ENCODE measurements around the gene GNAI3.
A peak's percentile ranks its signal among the peaks of the same experiment; 100 is the strongest.

Gene GNAI3

GRCh38 chr1:109598156-109598555 is 49.7 kb downstream of the GNAI3 start:
- no peak for DNase-seq (ENCODE audit: low read depth, low spot score)

GRCh38 chr1:109598655-109599054 is 50.2 kb downstream of the GNAI3 start:
- DNase-seq (ENCODE audit: low read depth, low spot score), result no peak

- DNase-seq (ENCODE audit: low read depth, low spot score), result no peak
Observed at GRCh38 chr1:109603229-109603628, 54.8 kb downstream of the GNAI3 start.

- DNase-seq (ENCODE audit: low read depth, low spot score), result no peak
Observed at GRCh38 chr1:109605381-109605780, 57.0 kb downstream of the GNAI3 start.

- DNase-seq (ENCODE audit: low read depth, low spot score), result peak; percentile 58
Observed at GRCh38 chr1:109609881-109610280, 61.5 kb downstream of the GNAI3 start.

- DNase-seq (ENCODE audit: low read depth, low spot score), result peak; percentile 54
Observed at GRCh38 chr1:109610609-109611307, 62.3 kb downstream of the GNAI3 start.

- DNase-seq (ENCODE audit: low read depth, low spot score), result no peak
Observed at GRCh38 chr1:109611308-109611990, 63.0 kb downstream of the GNAI3 start.

- DNase-seq (ENCODE audit: low read depth, low spot score), result no peak
Observed at GRCh38 chr1:109613361-109614147, 65.1 kb downstream of the GNAI3 start.

GRCh38 chr1:109615879-109616278 is 67.5 kb downstream of the GNAI3 start:
- DNase-seq (ENCODE audit: low read depth, low spot score), result no peak

GRCh38 chr1:109616391-109616790 is 68.0 kb downstream of the GNAI3 start:
- no peak for DNase-seq (ENCODE audit: low read depth, low spot score)

- DNase-seq (ENCODE audit: low read depth, low spot score), result peak; percentile 87
Observed at GRCh38 chr1:109617291-109617801, 68.9 kb downstream of the GNAI3 start.

- DNase-seq (ENCODE audit: low read depth, low spot score), result no peak
Observed at GRCh38 chr1:109618661-109619575, 70.5 kb downstream of the GNAI3 start.

- DNase-seq (ENCODE audit: low read depth, low spot score), result peak; percentile 91
Observed at GRCh38 chr1:109619576-109620400, 71.4 kb downstream of the GNAI3 start, which contains the start of the genes AMPD2 and GNAT2. TSS of gene AMPD2 (plus strand) at chr1:109619837. CDS start at chr1:109621176, 1,339 bp downstream. TSS of gene GNAT2 (minus strand) at chr1:109619616. CDS start at chr1:109612870, 6,746 bp downstream.

GRCh38 chr1:109620401-109620791 is 72.0 kb downstream of the GNAI3 start:
- peak; percentile 67 for DNase-seq (ENCODE audit: low read depth, low spot score)

- DNase-seq (ENCODE audit: low read depth, low spot score), result peak; percentile 97
Observed at GRCh38 chr1:109620841-109621286, 72.4 kb downstream of the GNAI3 start.

- no peak for DNase-seq (ENCODE audit: low read depth, low spot score)
Observed at GRCh38 chr1:109621379-109622136, 73.1 kb downstream of the GNAI3 start.

GRCh38 chr1:109622137-109622892 is 73.9 kb downstream of the GNAI3 start:
- no peak for DNase-seq (ENCODE audit: low read depth, low spot score)

- DNase-seq (ENCODE audit: low read depth, low spot score), result no peak
Observed at GRCh38 chr1:109622895-109623294, 74.5 kb downstream of the GNAI3 start.

Data from astrocyte of the hippocampus (primary cell).